Adrenal gland (tissue), 5 donors: ENCODE data around the gene SYCN.

Experiments
- POLR2A ChIP-seq, 2 donors: fragments of 450-650 bp; IDR thresholded peaks; one replicate each; pipeline ENCODE4 v1.6.1; 2017; ENCODE audit warnings: antibody characterized with exemption in 2 of 2, mild to moderate bottlenecking in 2 of 2, moderate library complexity in 1 of 2
- TF ChIP-seq, protein P1 (sequence below), 6 experiments: fragments of 450-650 bp in 4 of 6; fragments of 200-600 bp in 2 of 6; sonication (generic) in 1 of 6; IDR thresholded peaks; 1 replicate in 5 of 6; 2 replicates in 1 of 6; pipeline versions ENCODE4 v1.5.1 to v1.8.0; 2016 to 2021; ENCODE audit warnings: antibody characterized with exemption in 6 of 6, mild to moderate bottlenecking in 2 of 6, moderate library complexity in 1 of 6
- donor health status: DM: no; HTN: no; CAD: no.

DNA sequence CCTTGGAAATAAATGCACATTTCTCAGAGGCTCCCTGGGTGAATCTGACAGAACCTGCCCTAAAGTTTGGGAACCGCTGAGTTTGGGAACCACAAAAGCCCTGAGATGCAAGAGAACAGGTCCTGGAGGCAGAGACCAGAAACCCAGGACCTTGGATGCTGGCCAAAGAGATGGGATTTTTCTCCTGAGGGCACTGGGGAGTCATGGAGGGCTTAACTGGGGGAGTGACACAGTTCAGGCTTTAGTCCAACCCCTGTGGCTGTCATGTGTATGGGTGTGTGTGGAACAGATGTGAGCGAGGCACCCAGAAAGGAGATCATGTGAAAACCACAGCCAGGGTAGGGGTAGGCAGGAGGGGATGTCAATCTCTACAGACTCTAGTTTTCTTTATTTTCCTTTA is 11.2 kb downstream of the SYCN start:
- TF ChIP-seq, protein P1, sequence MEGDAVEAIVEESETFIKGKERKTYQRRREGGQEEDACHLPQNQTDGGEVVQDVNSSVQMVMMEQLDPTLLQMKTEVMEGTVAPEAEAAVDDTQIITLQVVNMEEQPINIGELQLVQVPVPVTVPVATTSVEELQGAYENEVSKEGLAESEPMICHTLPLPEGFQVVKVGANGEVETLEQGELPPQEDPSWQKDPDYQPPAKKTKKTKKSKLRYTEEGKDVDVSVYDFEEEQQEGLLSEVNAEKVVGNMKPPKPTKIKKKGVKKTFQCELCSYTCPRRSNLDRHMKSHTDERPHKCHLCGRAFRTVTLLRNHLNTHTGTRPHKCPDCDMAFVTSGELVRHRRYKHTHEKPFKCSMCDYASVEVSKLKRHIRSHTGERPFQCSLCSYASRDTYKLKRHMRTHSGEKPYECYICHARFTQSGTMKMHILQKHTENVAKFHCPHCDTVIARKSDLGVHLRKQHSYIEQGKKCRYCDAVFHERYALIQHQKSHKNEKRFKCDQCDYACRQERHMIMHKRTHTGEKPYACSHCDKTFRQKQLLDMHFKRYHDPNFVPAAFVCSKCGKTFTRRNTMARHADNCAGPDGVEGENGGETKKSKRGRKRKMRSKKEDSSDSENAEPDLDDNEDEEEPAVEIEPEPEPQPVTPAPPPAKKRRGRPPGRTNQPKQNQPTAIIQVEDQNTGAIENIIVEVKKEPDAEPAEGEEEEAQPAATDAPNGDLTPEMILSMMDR (IDR thresholded peaks at IDR 0.05) = no peak
- no peak for TF ChIP-seq POLR2A (IDR thresholded peaks at IDR 0.05)
